Keratinocyte (primary cell): ENCODE results near the gene ALOXE3. TPM values are rescaled to one million over a fixed set of nuclear protein-coding genes. Genes with fewer than 3 reads are reported as not detected.

Experiments
- DNase-seq: peaks from one replicate; pipeline ENCODE4 v3.0.0-alpha.2; 2011; ENCODE audit warnings: low read depth, missing footprints, low spot score
- FAIRE-seq: peaks from 2 replicates; lab custom pipeline; 2011; peaks lifted over from hg19 to GRCh38; lab: Jason Lieb, UNC
- H2AFZ ChIP-seq: 2 replicates; pipeline ENCODE4 v1.6.0; 2012; ENCODE audit warnings: low read length, control low read depth, inconsistent platforms; ENCODE audit not compliant: control insufficient read depth
- H3K27ac ChIP-seq: 2 replicates; pipeline ENCODE4 v1.5.1; 2011; ENCODE audit warnings: low read length; ENCODE audit not compliant: control insufficient read depth, insufficient read depth
- H3K27me3 ChIP-seq: 3 replicates; pipeline ENCODE4 v1.6.0; 2011; ENCODE audit warnings: low read length; ENCODE audit not compliant: control insufficient read depth, insufficient read depth; ENCODE audit errors: extremely low read depth
- H3K36me3 ChIP-seq, 2 experiments: 2 replicates in 1 of 2; 3 replicates in 1 of 2; pipeline ENCODE4 v1.5.1; 2011; ENCODE audit warnings: low read length in 2 of 2, mild to moderate bottlenecking in 1 of 2; ENCODE audit not compliant: control insufficient read depth in 2 of 2, insufficient read depth in 2 of 2; ENCODE audit errors: extremely low read depth in 1 of 2
- H3K4me1 ChIP-seq: 3 replicates; pipeline ENCODE4 v1.5.1; 2011; ENCODE audit warnings: low read length; ENCODE audit not compliant: control insufficient read depth, insufficient read depth; ENCODE audit errors: extremely low read depth
- H3K4me2 ChIP-seq: 3 replicates; pipeline ENCODE4 v1.6.0; 2011; ENCODE audit warnings: low read depth, low read length; ENCODE audit not compliant: control insufficient read depth, insufficient read depth; ENCODE audit errors: extremely low read depth
- H3K4me3 ChIP-seq, 3 experiments: fragments of 200-600 bp in 1 of 3; sonication (generic) in 1 of 3; 2 replicates in 2 of 3; 3 replicates in 1 of 3; pipeline ENCODE4 v1.5.1; 2011 to 2016; ENCODE audit warnings: low read length in 3 of 3, mild to moderate bottlenecking in 3 of 3, control low read depth in 2 of 3, inconsistent platforms in 1 of 3, low read depth in 1 of 3, mixed read lengths in 1 of 3, mixed run types in 1 of 3, moderate library complexity in 1 of 3; ENCODE audit not compliant: control insufficient read depth in 2 of 3, insufficient read depth in 2 of 3; ENCODE audit errors: extremely low read depth in 1 of 3
- H3K79me2 ChIP-seq: 2 replicates; pipeline ENCODE4 v1.6.0; 2012; ENCODE audit warnings: low read length; ENCODE audit not compliant: control insufficient read depth, insufficient read depth
- H3K9ac ChIP-seq: 3 replicates; pipeline ENCODE4 v1.6.0; 2011; ENCODE audit warnings: low read length; ENCODE audit not compliant: control insufficient read depth, insufficient read depth; ENCODE audit errors: extremely low read depth
- H3K9me1 ChIP-seq: 3 replicates; pipeline ENCODE4 v1.6.0; 2011; ENCODE audit warnings: low read length; ENCODE audit not compliant: control insufficient read depth, insufficient read depth; ENCODE audit errors: extremely low read depth
- H3K9me3 ChIP-seq: 2 replicates; pipeline ENCODE4 v1.5.1; 2012; ENCODE audit warnings: low read depth, low read length; ENCODE audit not compliant: control insufficient read depth
- H4K20me1 ChIP-seq: 3 replicates; pipeline ENCODE4 v1.6.0; 2011; ENCODE audit warnings: low read length; ENCODE audit not compliant: control insufficient read depth, insufficient read depth; ENCODE audit errors: extremely low read depth
- EZH2 ChIP-seq: IDR thresholded peaks from one replicate; pipeline ENCODE4 v1.6.1; 2012; ENCODE audit warnings: inconsistent platforms, mild to moderate bottlenecking, low read length, moderate library complexity
- dilution Hi-C: fragments of 300-500 bp; cut with MboI; formaldehyde crosslinking; loops from one replicate; pipeline ENCODE4 v1.7.0; 2020; ENCODE audit warnings: low sequenced_read_pairs; ENCODE audit not compliant: extremely low pct_ligation_motif_present
- polyA plus RNA-seq, 5 experiments: library from polyadenylated mRNA; depleted of rRNA in 3 of 5; stranded (reverse) in 3 of 5; stranded (forward) in 1 of 5; unstranded in 1 of 5; fragments of >200 nt; gene quantifications; 1 replicate in 1 of 5; 2 replicates in 3 of 5; 3 replicates in 1 of 5; pipeline versions ENCODE4 v1.2.1 to v1.2.3, GENCODE V29; 2011 to 2012; ENCODE audit warnings: missing spikeins in 2 of 5, low read depth in 1 of 5, low replicate concordance in 1 of 5
- TF ChIP-seq, protein P1 (sequence below), 3 experiments: IDR thresholded peaks in 1 of 3; conservative IDR thresholded peaks in 1 of 3; optimal IDR thresholded peaks in 1 of 3; 2 replicates in 2 of 3; 3 replicates in 1 of 3; pipeline versions ENCODE3 to v1.5.1; 2011; ENCODE audit warnings: low read length in 3 of 3, mild to moderate bottlenecking in 3 of 3, moderate library complexity in 2 of 3, control low read depth in 1 of 3, inconsistent platforms in 1 of 3; ENCODE audit not compliant: insufficient read depth in 2 of 3; ENCODE audit errors: extremely low read depth in 1 of 3

Gene ALOXE3
- polyA plus RNA-seq, 1 donor (not counting 4 experiments of a cell fraction or from before 2014, with no cell fraction given) = 2.7 TPM

DNA sequence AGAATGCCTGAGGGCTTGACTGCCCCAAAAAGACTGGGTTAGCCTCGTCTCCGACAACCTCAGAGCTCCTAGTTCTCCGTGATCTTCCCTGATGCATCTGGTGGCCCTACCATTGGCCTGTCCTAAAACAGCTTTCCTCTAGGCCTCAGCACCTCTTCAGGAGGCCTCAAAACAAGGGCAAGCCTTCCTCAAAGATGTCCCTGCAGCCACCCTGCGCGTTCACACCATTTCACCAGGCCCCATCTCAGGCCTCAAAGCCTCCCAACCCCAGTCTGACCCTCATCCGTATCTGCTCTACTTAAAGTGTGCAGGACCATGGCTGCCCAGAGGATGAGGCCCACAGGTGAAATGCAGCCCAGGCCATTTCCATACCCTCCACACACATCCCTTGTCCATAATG is 7.4 kb downstream of the ALOXE3 start:
- no peak for TF ChIP-seq EZH2
- TF ChIP-seq, protein P1, sequence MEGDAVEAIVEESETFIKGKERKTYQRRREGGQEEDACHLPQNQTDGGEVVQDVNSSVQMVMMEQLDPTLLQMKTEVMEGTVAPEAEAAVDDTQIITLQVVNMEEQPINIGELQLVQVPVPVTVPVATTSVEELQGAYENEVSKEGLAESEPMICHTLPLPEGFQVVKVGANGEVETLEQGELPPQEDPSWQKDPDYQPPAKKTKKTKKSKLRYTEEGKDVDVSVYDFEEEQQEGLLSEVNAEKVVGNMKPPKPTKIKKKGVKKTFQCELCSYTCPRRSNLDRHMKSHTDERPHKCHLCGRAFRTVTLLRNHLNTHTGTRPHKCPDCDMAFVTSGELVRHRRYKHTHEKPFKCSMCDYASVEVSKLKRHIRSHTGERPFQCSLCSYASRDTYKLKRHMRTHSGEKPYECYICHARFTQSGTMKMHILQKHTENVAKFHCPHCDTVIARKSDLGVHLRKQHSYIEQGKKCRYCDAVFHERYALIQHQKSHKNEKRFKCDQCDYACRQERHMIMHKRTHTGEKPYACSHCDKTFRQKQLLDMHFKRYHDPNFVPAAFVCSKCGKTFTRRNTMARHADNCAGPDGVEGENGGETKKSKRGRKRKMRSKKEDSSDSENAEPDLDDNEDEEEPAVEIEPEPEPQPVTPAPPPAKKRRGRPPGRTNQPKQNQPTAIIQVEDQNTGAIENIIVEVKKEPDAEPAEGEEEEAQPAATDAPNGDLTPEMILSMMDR (optimal IDR thresholded peaks at IDR 0.05 in 1 of 3, IDR thresholded peaks at IDR 0.05 in 1 of 3, conservative IDR thresholded peaks at IDR 0.05 in 1 of 3; ENCODE audit: extremely low read depth in 1 of 3, insufficient read depth in 2 of 3, low read length in 3 of 3) = no peak
- Histone ChIP-seq H3K79me2 (no peaks in the 10 kb centered on the region), H4K20me1 (no peaks in the 10 kb centered on the region), H3K27ac (no peak overlapping the region), H3K9me3 (no peaks in the 10 kb centered on the region), H3K36me3 (no peaks in the 10 kb centered on the region), H3K4me1 (peaks cover 14% of the 10 kb centered on the region), H2AFZ (no peak overlapping the region), H3K4me3 (no peak overlapping the region), H3K9ac (no peak overlapping the region), H3K9me1 (peaks cover 2% of the 10 kb centered on the region), H3K27me3 (no peaks in the 10 kb centered on the region), H3K4me2 (no peak overlapping the region)
- dilution Hi-C loops = no loop called here
- no peak for DNase-seq
- no peak for FAIRE-seq

DNA sequence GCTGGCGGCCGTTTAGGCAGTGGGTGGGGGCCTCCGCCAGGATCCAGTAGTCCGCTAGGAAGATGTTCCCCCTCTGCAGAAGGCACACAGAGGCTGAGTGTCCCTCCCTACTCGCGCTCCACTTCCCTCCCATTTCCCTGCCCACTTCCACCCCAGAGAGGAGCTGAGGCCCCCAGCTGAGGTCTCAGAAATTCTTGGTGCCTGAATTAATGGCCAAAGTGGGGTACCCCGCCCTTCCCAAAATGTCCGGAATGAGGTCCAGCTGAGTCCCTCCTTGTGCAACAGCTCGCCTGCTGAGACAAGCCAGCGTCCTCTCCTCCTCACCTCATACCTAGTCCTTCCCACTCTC is 7.9 kb downstream of the ALOXE3 start:
- no peak overlapping the region for H2AFZ ChIP-seq
- no peak for TF ChIP-seq EZH2
- TF ChIP-seq, protein P1 (optimal IDR thresholded peaks at IDR 0.05 in 1 of 3, IDR thresholded peaks at IDR 0.05 in 1 of 3, conservative IDR thresholded peaks at IDR 0.05 in 1 of 3; ENCODE audit: extremely low read depth in 1 of 3, insufficient read depth in 2 of 3, low read length in 3 of 3) = peak in 1 of 3 experiments; percentile 2
- FAIRE-seq (peak; percentile 60), DNase-seq (no peak)
- peak overlapping the region; percentile 91 for H3K4me2 ChIP-seq
- no peaks in the 10 kb centered on the region for H4K20me1 ChIP-seq
- dilution Hi-C loops = no loop called here
- no peaks in the 10 kb centered on the region for H3K9me3 ChIP-seq
- peaks cover 3% of the 10 kb centered on the region for H3K9me1 ChIP-seq
- H3K4me1 ChIP-seq = peaks cover 19% of the 10 kb centered on the region
- no peaks in the 10 kb centered on the region for H3K27me3 ChIP-seq
- H3K27ac ChIP-seq = no peak overlapping the region
- H3K9ac ChIP-seq = no peak overlapping the region
- peak overlapping the region in 1 of 3 experiments; percentile 67 for H3K4me3 ChIP-seq
- H3K36me3 ChIP-seq = no peaks in the 10 kb centered on the region
- H3K79me2 ChIP-seq = no peaks in the 10 kb centered on the region
